DMS53 treated with DMSO at 0.1 percent for 48 hours (cell line): ENCODE results near the gene STAT3.
"Not testable (repeated sequence)": the region's sequence is repeated elsewhere in the genome, so short reads cannot be mapped to it uniquely, and the experiment has no call there.

Experiments used
- DNase-seq: peaks from one replicate; lab custom pipeline; 2025; ENCODE audit not compliant: unreplicated experiment; lab: John Stamatoyannopoulos, UW

STAT3 gene

GRCh38 chr17:42303694-42304093 lies 84.5 kb downstream of the STAT3 start:
- no peak for DNase-seq

DNA sequence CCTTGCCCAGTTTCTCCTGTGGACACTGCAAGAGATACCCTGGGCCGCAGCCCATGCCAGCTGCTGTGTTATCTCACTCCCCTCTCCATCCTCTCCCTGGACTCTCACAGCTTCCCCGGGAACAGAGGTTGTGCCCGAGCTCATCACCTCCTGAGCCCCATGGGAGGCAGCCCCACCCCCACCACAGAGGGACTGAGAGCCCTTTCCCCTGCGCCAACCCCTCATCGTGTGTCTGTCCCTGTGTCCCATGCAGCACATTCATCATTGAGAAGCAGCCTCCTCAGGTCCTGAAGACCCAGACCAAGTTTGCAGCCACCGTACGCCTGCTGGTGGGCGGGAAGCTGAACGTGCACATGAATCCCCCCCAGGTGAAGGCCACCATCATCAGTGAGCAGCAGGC lies 87.2 kb downstream of the STAT3 start:
- no peak for DNase-seq

DNA sequence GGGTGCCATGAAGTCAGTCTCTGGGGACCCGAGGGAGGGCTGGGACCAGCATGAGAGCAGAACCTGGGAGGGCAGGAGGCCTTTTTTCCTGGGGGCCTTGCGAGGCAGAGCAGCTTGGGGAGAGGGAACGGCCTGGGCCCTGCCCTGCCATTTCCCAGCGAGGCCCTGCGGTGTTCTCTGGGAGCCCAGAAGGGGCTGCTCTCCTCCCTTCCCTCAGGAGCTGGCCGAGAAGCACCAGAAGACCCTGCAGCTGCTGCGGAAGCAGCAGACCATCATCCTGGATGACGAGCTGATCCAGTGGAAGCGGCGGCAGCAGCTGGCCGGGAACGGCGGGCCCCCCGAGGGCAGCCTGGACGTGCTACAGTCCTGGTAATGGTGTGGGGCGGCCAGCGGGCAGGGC lies 88.3 kb downstream of the STAT3 start:
- not testable (repeated sequence) for DNase-seq

DNA sequence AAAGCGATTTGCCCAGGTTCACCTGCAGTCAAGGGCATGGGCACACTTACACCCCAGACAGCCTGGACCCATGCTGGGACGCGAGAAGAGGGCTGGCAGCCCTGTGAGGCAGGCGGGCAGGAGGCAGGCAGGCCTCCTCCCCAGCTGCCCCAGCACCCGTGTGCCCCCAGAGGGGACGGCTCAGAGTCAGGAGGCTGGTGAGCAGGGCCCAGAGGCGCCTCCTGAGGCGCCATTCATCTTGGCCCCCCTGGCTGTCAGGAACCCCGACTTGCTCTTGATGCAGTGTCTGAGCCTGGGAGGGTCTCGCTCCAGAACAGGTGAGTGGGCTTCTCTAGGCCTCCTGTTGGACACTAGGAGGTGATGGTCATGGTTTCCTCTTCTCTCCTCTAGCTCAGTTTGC lies 88.9 kb downstream of the STAT3 start:
- not testable (repeated sequence) for DNase-seq

DNA sequence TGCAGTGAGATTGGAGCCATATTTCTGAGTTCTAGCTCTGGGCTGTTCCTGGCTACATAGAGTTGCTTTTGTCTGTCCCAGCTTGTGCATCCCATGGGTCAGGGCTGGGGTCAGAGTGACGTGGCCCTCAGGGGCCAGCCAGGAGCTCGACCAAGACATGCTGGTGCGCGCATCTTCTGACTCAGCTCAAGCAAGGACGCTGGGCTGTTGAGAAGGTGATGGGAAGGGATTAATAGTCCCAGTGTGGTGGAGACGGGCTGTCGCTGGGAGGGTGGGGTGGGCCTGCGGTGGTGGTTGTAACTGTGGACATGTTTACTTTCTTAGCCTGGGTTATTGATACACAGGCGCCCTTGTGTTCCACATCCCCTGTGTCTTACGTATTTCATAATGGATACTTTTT lies 90.5 kb downstream of the STAT3 start:
- DNase-seq, result not testable (repeated sequence)

DNA sequence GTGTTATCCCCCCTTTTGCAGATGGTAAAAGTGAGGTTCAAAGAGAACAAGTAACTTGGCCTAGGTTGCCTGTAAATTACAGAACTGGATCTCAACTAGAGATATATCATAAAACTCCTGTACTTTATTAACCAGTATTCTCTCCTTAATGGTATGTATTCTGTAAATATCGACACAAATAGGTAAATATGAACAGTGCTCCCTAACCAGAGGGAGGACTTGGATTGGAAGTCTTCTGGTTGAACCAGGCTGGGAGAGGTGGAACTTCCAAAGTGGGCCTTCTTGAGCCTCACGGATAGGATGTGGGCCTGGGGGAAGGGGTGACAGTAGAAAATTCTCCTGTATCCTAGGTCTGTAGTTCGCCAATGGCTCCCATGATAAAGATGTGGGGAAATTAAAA lies 92.2 kb downstream of the STAT3 start:
- DNase-seq, result no peak

- no peak for DNase-seq
These were observed 93.5 kb downstream of the STAT3 start for GRCh38 chr17:42294469-42295398.

- no peak for DNase-seq
These were observed 97.1 kb downstream of the STAT3 start for GRCh38 chr17:42291129-42291528.

- DNase-seq, result no peak
These were observed 97.7 kb downstream of the STAT3 start for GRCh38 chr17:42290577-42290976.

- DNase-seq, result no peak
These were observed 98.5 kb downstream of the STAT3 start for GRCh38 chr17:42289611-42290181.

DNA sequence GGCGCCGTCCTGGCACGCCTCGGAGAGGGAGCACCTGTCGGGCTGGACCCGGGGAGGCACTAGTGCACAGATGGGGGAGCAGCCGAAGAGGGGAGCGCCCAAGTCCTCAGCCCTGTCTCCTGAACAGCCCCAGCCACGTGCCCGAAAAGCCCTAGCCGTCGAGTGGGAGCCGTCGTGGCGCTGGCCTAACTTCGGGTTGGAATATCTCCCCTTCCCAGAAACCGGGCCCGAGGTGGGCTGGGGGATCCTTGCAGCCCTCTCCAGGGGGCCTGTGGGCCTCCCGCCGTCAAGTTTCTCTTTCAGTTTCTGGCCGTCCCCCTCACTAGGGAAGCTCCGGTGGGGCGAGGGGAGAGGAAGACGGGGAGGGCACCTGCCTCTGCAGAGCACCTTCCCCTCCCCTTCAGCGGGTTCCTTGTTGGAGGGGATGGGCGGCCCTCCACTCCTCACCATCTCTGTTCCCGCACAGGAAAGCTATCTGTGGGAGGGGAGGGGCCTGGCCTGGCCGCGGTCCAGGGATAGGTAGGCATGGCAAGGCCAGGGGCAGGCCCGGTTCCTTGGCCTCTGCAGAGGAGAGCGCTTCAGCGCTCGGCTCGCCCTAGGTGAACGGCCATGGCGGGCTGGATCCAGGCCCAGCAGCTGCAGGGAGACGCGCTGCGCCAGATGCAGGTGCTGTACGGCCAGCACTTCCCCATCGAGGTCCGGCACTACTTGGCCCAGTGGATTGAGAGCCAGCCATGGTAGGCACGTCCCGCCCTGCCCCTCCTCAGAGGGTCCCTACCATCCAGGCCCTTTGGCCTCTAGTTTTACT lies 99.2 kb downstream of the STAT3 start:
- no peak for DNase-seq

DNA sequence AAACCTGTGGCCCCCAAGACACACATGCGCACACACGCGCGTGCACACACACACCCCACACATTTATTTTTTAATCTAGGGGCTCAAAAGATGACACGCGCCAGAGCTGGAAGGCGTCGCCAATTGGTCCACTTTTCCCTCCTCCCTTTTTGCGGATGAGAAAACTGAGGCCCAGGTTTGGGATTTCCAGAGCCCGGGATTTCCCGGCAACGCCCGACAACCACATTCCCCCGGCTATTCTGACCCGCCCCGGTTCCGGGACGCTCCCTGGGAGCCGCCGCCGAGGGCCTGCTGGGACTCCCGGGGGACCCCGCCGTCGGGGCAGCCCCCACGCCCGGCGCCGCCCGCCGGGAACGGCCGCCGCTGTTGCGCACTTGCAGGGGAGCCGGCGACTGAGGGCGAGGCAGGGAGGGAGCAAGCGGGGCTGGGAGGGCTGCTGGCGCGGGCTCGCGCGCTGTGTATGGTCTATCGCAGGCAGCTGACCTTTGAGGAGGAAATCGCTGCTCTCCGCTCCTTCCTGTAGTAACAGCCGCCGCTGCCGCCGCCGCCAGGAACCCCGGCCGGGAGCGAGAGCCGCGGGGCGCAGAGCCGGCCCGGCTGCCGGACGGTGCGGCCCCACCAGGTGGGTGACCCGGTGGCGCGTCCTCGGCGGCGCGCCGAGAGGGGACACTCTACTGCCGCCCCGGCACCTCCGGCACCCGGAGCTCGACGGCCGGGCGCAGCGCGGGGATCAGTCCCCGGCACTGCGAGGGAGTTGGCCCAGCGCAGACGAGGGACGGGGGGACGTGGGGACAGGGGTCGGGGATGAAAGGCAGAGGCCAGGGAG lies 100.1 kb downstream of the STAT3 start, which contains the start of gene STAT5A:
TSS of gene STAT5A (plus strand) at position 522 of the 826 bp plus-strand sequence. CDS start 914 bp downstream, outside the sequence.
- peak; percentile 58 for DNase-seq

DNA sequence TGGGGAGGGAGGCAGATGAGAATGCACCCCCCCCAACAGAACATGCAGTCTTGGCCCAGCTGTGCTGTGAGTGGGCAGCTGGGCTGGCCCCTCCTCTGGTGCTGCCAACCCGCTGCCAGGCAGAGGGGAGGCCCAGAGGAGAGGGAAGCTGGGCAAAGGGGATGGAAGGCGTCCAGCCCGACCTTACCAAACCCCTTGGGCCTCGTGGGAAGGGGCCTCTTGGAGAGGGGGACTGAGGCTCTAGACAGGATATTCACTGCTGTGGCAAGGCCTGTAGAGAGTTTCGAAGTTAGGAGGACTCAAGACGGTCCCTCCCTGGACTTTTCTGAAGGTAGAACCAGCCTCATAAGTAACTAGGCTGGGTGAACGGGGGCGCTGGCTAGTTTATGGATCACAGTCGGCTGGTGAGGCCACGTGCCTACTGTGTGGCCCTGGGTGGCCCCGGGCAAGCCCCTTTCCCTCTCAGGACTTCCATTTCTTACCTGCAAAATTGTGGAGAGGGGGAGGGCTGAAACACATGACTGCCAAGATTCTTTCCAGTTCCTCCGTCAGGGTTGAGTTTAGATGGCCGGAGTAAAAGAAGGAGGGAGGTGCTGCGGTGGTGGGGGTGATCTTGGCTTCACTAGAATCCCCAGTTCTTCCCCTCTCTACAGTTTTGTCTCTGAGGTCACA lies 100.8 kb downstream of the STAT3 start:
- no peak for DNase-seq

- DNase-seq, result no peak
These were observed 101.6 kb downstream of the STAT3 start for GRCh38 chr17:42286411-42287221.

- no peak for DNase-seq
These were observed 102.7 kb downstream of the STAT3 start for GRCh38 chr17:42285346-42286050.

DNA sequence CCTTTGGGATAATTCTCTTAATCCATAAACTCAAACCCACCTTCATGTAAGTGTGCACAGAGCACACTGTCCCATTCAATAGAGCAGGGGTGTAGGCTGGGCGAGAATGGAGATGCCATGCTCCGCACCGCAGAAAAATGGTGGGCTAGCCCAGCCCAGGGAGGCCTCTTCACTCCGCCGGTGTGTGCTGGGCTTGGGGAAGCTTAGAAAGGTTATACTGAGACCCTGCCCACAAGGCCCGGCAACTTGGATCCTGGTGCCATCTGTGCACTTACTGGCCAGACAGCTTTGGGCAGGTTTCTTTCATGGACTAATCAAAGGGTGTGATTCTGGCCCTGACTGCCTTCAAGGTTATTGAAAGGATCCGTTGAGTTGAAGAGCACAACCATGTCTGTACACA lies 103.7 kb downstream of the STAT3 start:
- DNase-seq, result no peak

GRCh38 chr17:42284024-42284369 lies 104.2 kb downstream of the STAT3 start:
- no peak for DNase-seq

DNA sequence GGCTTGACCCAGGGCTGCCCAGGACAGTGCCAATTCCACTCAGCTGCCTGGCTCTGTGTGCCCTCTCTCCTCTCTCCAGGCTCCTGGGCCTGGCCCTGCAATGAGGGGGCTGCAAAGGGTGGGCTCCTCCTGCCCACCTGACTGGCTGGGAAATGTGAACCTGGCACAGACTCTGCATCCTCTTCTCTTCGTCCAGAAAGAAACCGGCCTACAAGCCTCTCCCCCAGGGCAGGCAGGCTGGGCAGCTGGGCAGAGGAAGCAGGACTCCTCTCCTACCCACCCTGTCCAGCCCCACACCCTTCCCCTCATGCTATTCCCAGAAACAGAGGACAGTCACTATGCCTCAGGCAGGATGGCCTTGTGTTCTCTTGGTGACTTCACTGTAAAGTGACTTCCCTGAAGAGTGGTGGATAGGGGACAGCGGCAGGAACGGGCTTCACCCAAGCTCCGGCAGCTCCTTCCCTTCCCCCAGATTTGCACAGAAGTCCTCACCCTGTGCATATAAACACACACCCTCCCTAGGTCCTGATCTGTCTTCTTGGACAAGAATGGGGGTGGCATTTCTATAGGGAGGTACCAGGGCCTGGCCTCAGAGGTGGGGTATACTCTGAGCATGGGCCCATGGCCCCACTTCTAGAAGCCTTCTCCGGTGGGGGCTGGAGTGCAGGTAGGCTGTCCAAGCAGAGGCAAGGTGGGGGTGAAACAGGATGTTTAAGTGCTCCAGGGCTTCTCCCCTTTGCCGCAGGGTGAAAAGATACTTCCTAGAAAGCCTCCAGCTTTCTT lies 104.8 kb downstream of the STAT3 start:
- no peak for DNase-seq
